HUDEP-2 (cell line): ENCODE results near the gene TMEM139.

Experiments used
- DNase-seq, 76 experiments: peaks; one replicate each; lab custom pipeline; 2025; ENCODE audit not compliant: unreplicated experiment in 76 of 76; lab: John Stamatoyannopoulos, UW

Gene TMEM139

GRCh38 chr7:143284591-143285469, at the start of gene TMEM139:
TMEM139 (plus strand) TSS chr7:143284958; CDS start chr7:143285958, 1,000 bp downstream.
- DNase-seq, result no peak

GRCh38 chr7:143235561-143235960, 49.2 kb upstream of the TMEM139 start:
- DNase-seq, result no peak

GRCh38 chr7:143236408-143236990, 48.3 kb upstream of the TMEM139 start:
- no peak for DNase-seq

GRCh38 chr7:143237366-143237765, 47.4 kb upstream of the TMEM139 start:
- DNase-seq, result no peak

- DNase-seq, result no peak
These were observed 46.3 kb upstream of the TMEM139 start for GRCh38 chr7:143238289-143238980.

- DNase-seq, result no peak
These were observed 44.9 kb upstream of the TMEM139 start for GRCh38 chr7:143239813-143240212.

- DNase-seq, result peak in 46 of 76 experiments; percentile 2 to 56 (median 22)
These were observed 44.2 kb upstream of the TMEM139 start for GRCh38 chr7:143240291-143241168.

- DNase-seq, result no peak
These were observed 42.5 kb upstream of the TMEM139 start for GRCh38 chr7:143242306-143242705.

- DNase-seq, result no peak
These were observed 41.6 kb upstream of the TMEM139 start for GRCh38 chr7:143243111-143243510.

- no peak for DNase-seq
These were observed 41.1 kb upstream of the TMEM139 start for GRCh38 chr7:143243614-143244013.

GRCh38 chr7:143244321-143244720, 40.4 kb upstream of the TMEM139 start:
- DNase-seq, result no peak

- no peak for DNase-seq
These were observed 39.6 kb upstream of the TMEM139 start for GRCh38 chr7:143245123-143245522.

- no peak for DNase-seq
These were observed 37.4 kb upstream of the TMEM139 start for GRCh38 chr7:143247372-143247771.

- DNase-seq, result no peak
These were observed 35.9 kb upstream of the TMEM139 start for GRCh38 chr7:143248761-143249354.

GRCh38 chr7:143250199-143250598, 34.6 kb upstream of the TMEM139 start:
- no peak for DNase-seq

GRCh38 chr7:143250822-143251221, 33.9 kb upstream of the TMEM139 start:
- DNase-seq, result no peak

GRCh38 chr7:143252006-143252405, 32.8 kb upstream of the TMEM139 start:
- no peak for DNase-seq

- DNase-seq, result no peak
These were observed 29.2 kb upstream of the TMEM139 start for GRCh38 chr7:143255564-143255963.

GRCh38 chr7:143256325-143256724, 28.4 kb upstream of the TMEM139 start:
- DNase-seq, result no peak

- DNase-seq, result peak in 2 of 76 experiments; percentile 17 to 34
These were observed 27.8 kb upstream of the TMEM139 start for GRCh38 chr7:143256932-143257331.
